ENCODE measurements around the gene LPP.

Gene LPP

GRCh38 chr3:188486952-188487351, 333.0 kb downstream of the LPP start:
- DNase-seq (ENCODE audit: low spot score), result no peak
- H3K27ac ChIP-seq, result no peak overlapping the region
- ChIA-PET POLR2A (ENCODE audit: low non-redundant PET) (no interaction called here), CTCF (no interaction called here)
- TF ChIP-seq CTCF (conservative IDR thresholded peaks at IDR 0.05; ENCODE audit: low read depth), result no peak

- H3K27ac ChIP-seq, result no peak overlapping the region
- no peak for TF ChIP-seq CTCF (conservative IDR thresholded peaks at IDR 0.05; ENCODE audit: low read depth)
- DNase-seq (ENCODE audit: low spot score), result no peak
- POLR2A ChIA-PET (ENCODE audit: low non-redundant PET), result no interaction called here
- CTCF ChIA-PET, result no interaction called here
Measured at GRCh38 chr3:188487652-188488051, 333.7 kb downstream of the LPP start.

- no peak for DNase-seq (ENCODE audit: low spot score)
- H3K27ac ChIP-seq, result no peak overlapping the region
- ChIA-PET POLR2A (ENCODE audit: low non-redundant PET) (no interaction called here), CTCF (no interaction called here)
- TF ChIP-seq CTCF (conservative IDR thresholded peaks at IDR 0.05; ENCODE audit: low read depth), result no peak
Measured at GRCh38 chr3:188488801-188489200, 334.8 kb downstream of the LPP start.

GRCh38 chr3:188489639-188490405, 335.9 kb downstream of the LPP start:
- POLR2A ChIA-PET (ENCODE audit: low non-redundant PET), result interaction anchor here (0.5 kb wide), 1 partner anchor 200 kb away, joined by 4 read pairs; no protein-coding TSS in a partner anchor
- DNase-seq (ENCODE audit: low spot score), result no peak

GRCh38 chr3:188490416-188490815, 336.5 kb downstream of the LPP start:
- CTCF ChIA-PET, result no interaction called here
- POLR2A ChIA-PET (ENCODE audit: low non-redundant PET), result interaction anchor here (0.5 kb wide), 1 partner anchor 200 kb away, joined by 4 read pairs; no protein-coding TSS in a partner anchor
- H3K27ac ChIP-seq, result no peak overlapping the region
- DNase-seq (ENCODE audit: low spot score), result no peak
- TF ChIP-seq CTCF (conservative IDR thresholded peaks at IDR 0.05; ENCODE audit: low read depth), result no peak

More at GRCh38 chr3:188489639-188490405, 335.9 kb downstream of the LPP start:
- TF ChIP-seq CTCF (conservative IDR thresholded peaks at IDR 0.05; ENCODE audit: low read depth), result no peak
- CTCF ChIA-PET, result interaction anchor here (0.5 kb wide), 1 partner anchor 1212 kb away, joined by 3 read pairs; no protein-coding TSS in a partner anchor
- H3K27ac ChIP-seq, result no peak overlapping the region

- CTCF ChIA-PET, result interaction anchor here (0.7 kb wide), 1 partner anchor 285 kb away, joined by 5 read pairs; no protein-coding TSS in a partner anchor
Measured at GRCh38 chr3:188491276-188491687, 337.3 kb downstream of the LPP start.

More at GRCh38 chr3:188491276-188491687, 337.3 kb downstream of the LPP start:
- no peak for TF ChIP-seq CTCF (conservative IDR thresholded peaks at IDR 0.05; ENCODE audit: low read depth)
- no peak for DNase-seq (ENCODE audit: low spot score)
- POLR2A ChIA-PET (ENCODE audit: low non-redundant PET), result no interaction called here
- H3K27ac ChIP-seq, result no peak overlapping the region
